Esophagus (tissue), 2 donors: Measurements from ENCODE around the gene HECW1. TPM values are rescaled to one million over a fixed set of nuclear protein-coding genes. Genes with fewer than 3 reads are reported as not detected.

Source experiments
- H3K27ac ChIP-seq, 2 donors: one replicate each; pipeline ENCODE4 v1.5.1; 2013; ENCODE audit warnings: low read depth in 2 of 2, mild to moderate bottlenecking in 2 of 2, inconsistent platforms in 1 of 2, low read length in 1 of 2, moderate library complexity in 1 of 2
- H3K27me3 ChIP-seq, 2 donors: one replicate each; pipeline ENCODE4 v1.6.1; 2013; ENCODE audit warnings: low read length in 2 of 2, control low read depth in 1 of 2, mild to moderate bottlenecking in 1 of 2; ENCODE audit not compliant: insufficient read depth in 2 of 2, control insufficient read depth in 1 of 2
- H3K36me3 ChIP-seq, 2 donors: one replicate each; pipeline ENCODE4 v1.6.1; 2013; ENCODE audit warnings: low read length in 1 of 2; ENCODE audit not compliant: control insufficient read depth in 2 of 2, insufficient read depth in 2 of 2
- H3K4me1 ChIP-seq, 2 donors: one replicate each; pipeline ENCODE4 v1.6.1; 2013; ENCODE audit warnings: low read length in 1 of 2; ENCODE audit not compliant: control insufficient read depth in 2 of 2, insufficient read depth in 2 of 2
- H3K4me3 ChIP-seq, 2 donors: one replicate each; pipeline ENCODE4 v1.5.1; 2013; ENCODE audit warnings: low read length in 2 of 2, mild to moderate bottlenecking in 2 of 2, low read depth in 1 of 2, moderate library complexity in 1 of 2
- H3K9me3 ChIP-seq, 2 donors: one replicate each; pipeline ENCODE4 v1.6.1; 2013; ENCODE audit warnings: mild to moderate bottlenecking in 2 of 2, low read depth in 1 of 2, low read length in 1 of 2, moderate library complexity in 1 of 2; ENCODE audit not compliant: control insufficient read depth in 2 of 2, insufficient read depth in 1 of 2
- WGBS, 2 donors: extraction: QIAGEN DNeasy Blood & Tissue Kit; methylation state at CpG; one replicate each; pipeline ENCODE4 v1.1.7; 2013; 5-methylcytosine and 5-hydroxymethylcytosine counted together
- polyA plus RNA-seq, 2 donors: library from polyadenylated mRNA; stranded (reverse); fragments of 200-250 nt; gene quantifications; one replicate each; pipeline ENCODE4 v1.2.3, GENCODE V29; 2013
- donor health status: healthy with polysubstance abuse.
- donor health status: Bipolar disorder and iron deficiency.

HECW1 gene
- polyA plus RNA-seq, 2 donors = 0.11 to 0.47 TPM

- no peaks in the 10 kb centered on the region for H3K27me3 ChIP-seq
- H3K4me3 ChIP-seq = no peak overlapping the region
- H3K9me3 ChIP-seq = peaks cover 0 to 3% of the 10 kb centered on the region in 2 donors
- H3K4me1 ChIP-seq = no peaks in the 10 kb centered on the region
- no peak overlapping the region for H3K27ac ChIP-seq
- WGBS, 2 donors = 58 to 63% methylated on average over 2 of the region's 2 CpGs
- H3K36me3 ChIP-seq = no peaks in the 10 kb centered on the region
Observed at GRCh38 chr7:43396187-43396740, 283.8 kb downstream of the HECW1 start.

GRCh38 chr7:43398831-43399230, 286.4 kb downstream of the HECW1 start:
- H3K4me1 ChIP-seq = no peaks in the 10 kb centered on the region
- no peaks in the 10 kb centered on the region for H3K27me3 ChIP-seq
- H3K9me3 ChIP-seq = peaks cover 0 to 5% of the 10 kb centered on the region in 2 donors
- H3K4me3 ChIP-seq = no peak overlapping the region
- H3K36me3 ChIP-seq = no peaks in the 10 kb centered on the region
- H3K27ac ChIP-seq = no peak overlapping the region

GRCh38 chr7:43405948-43406347, 293.5 kb downstream of the HECW1 start:
- H3K27me3 ChIP-seq = no peaks in the 10 kb centered on the region
- no peaks in the 10 kb centered on the region for H3K4me1 ChIP-seq
- WGBS, 2 donors = 93% methylated on average over 2 of the region's 2 CpGs
- H3K4me3 ChIP-seq = no peak overlapping the region
- peaks cover 0 to 2% of the 10 kb centered on the region in 2 donors for H3K9me3 ChIP-seq
- no peak overlapping the region for H3K27ac ChIP-seq
- H3K36me3 ChIP-seq = no peaks in the 10 kb centered on the region

- Histone ChIP-seq H3K9me3 (peaks cover 0 to 2% of the 10 kb centered on the region in 2 donors), H3K27me3 (no peaks in the 10 kb centered on the region)
- 60 to 66% methylated on average over 5 of the region's 5 CpGs for WGBS, 2 donors
Observed at GRCh38 chr7:43406961-43407360, 294.5 kb downstream of the HECW1 start.

GRCh38 chr7:43408981-43409380, 296.5 kb downstream of the HECW1 start:
- Histone ChIP-seq H3K27me3 (no peaks in the 10 kb centered on the region), H3K27ac (no peak overlapping the region), H3K4me1 (no peaks in the 10 kb centered on the region), H3K9me3 (no peaks in the 10 kb centered on the region), H3K36me3 (no peaks in the 10 kb centered on the region), H3K4me3 (no peak overlapping the region)
- 57 to 71% methylated on average over 5 of the region's 5 CpGs for WGBS, 2 donors

More at GRCh38 chr7:43406961-43407360, 294.5 kb downstream of the HECW1 start:
- no peak overlapping the region for H3K4me3 ChIP-seq
- H3K4me1 ChIP-seq = no peaks in the 10 kb centered on the region
- no peak overlapping the region for H3K27ac ChIP-seq
- H3K36me3 ChIP-seq = no peaks in the 10 kb centered on the region

GRCh38 chr7:43417455-43417854, 305.0 kb downstream of the HECW1 start:
- no peaks in the 10 kb centered on the region for H3K9me3 ChIP-seq
- 93 to 96% methylated on average over 3 of the region's 3 CpGs for WGBS, 2 donors
- no peaks in the 10 kb centered on the region for H3K36me3 ChIP-seq
- H3K4me3 ChIP-seq = no peak overlapping the region
- no peaks in the 10 kb centered on the region for H3K4me1 ChIP-seq
- no peaks in the 10 kb centered on the region for H3K27me3 ChIP-seq
- H3K27ac ChIP-seq = no peak overlapping the region

- 58 to 62% methylated on average over 2 of the region's 2 CpGs for WGBS, 2 donors
- no peaks in the 10 kb centered on the region for H3K4me1 ChIP-seq
- no peak overlapping the region for H3K4me3 ChIP-seq
- H3K9me3 ChIP-seq = no peaks in the 10 kb centered on the region
- no peak overlapping the region for H3K27ac ChIP-seq
- no peaks in the 10 kb centered on the region for H3K36me3 ChIP-seq
- no peaks in the 10 kb centered on the region for H3K27me3 ChIP-seq
Observed at GRCh38 chr7:43430411-43430810, 318.0 kb downstream of the HECW1 start.

- Histone ChIP-seq H3K27ac (no peak overlapping the region), H3K36me3 (no peaks in the 10 kb centered on the region), H3K4me3 (no peak overlapping the region), H3K27me3 (no peaks in the 10 kb centered on the region), H3K4me1 (no peaks in the 10 kb centered on the region), H3K9me3 (no peaks in the 10 kb centered on the region)
- WGBS, 2 donors = 62 to 78% methylated on average over 3 of the region's 3 CpGs
Observed at GRCh38 chr7:43431020-43431595, 318.7 kb downstream of the HECW1 start.

- H3K27ac ChIP-seq = no peak overlapping the region
- no peaks in the 10 kb centered on the region for H3K4me1 ChIP-seq
- H3K27me3 ChIP-seq = no peaks in the 10 kb centered on the region
- H3K4me3 ChIP-seq = no peak overlapping the region
- H3K9me3 ChIP-seq = no peaks in the 10 kb centered on the region
- H3K36me3 ChIP-seq = no peaks in the 10 kb centered on the region
- WGBS, 2 donors = 79% methylated on average over 1 of the region's 1 CpG
Observed at GRCh38 chr7:43433639-43434038, 321.2 kb downstream of the HECW1 start.

- H3K4me3 ChIP-seq = no peak overlapping the region
- no peaks in the 10 kb centered on the region for H3K36me3 ChIP-seq
- H3K27me3 ChIP-seq = no peaks in the 10 kb centered on the region
- 62 to 65% methylated on average over 5 of the region's 5 CpGs for WGBS, 2 donors
- no peaks in the 10 kb centered on the region for H3K9me3 ChIP-seq
- no peak overlapping the region for H3K27ac ChIP-seq
- H3K4me1 ChIP-seq = no peaks in the 10 kb centered on the region
Observed at GRCh38 chr7:43437001-43437400, 324.6 kb downstream of the HECW1 start.
